Panc1 (cell line): ENCODE measurements around the gene DSCAM. TPM values are rescaled to one million over a fixed set of nuclear protein-coding genes. Genes with fewer than 3 reads are reported as not detected.

ENCODE experiments used
- ATAC-seq: fragments of 200-7000 bp; cut with Tn5 transposase; 2 replicates; pipeline ENCODE4 v1.9.1; 2020; ENCODE audit warnings: mild to moderate bottlenecking, moderate library complexity
- BruUV-seq: library from RNA; stranded (reverse); fragments of 400-500 nt; replicated peaks from 2 replicates; lab custom pipeline; 2021; lab: Mats Ljungman, UMichigan
- CTCF ChIA-PET: fragments of 300-600 bp; sonication (Branson Sonifier 250); formaldehyde crosslinking; loops from one replicate; lab custom pipeline; 2022; ENCODE audit warnings: antibody characterized with exemption; lab: Charles Lee
- POLR2A ChIA-PET: fragments of 300-600 bp; sonication (Branson Sonifier 250); formaldehyde crosslinking; loops from one replicate; lab custom pipeline; 2022; ENCODE audit warnings: antibody characterized with exemption; lab: Charles Lee
- DNase-seq: peaks from one replicate; pipeline ENCODE4 v3.0.0-alpha.2; 2010; ENCODE audit warnings: low read depth, low spot score
- H3K27ac ChIP-seq: 2 replicates; pipeline ENCODE4 v1.5.1; 2011; ENCODE audit warnings: mild to moderate bottlenecking, low read length, inconsistent platforms
- H3K27me3 ChIP-seq: fragments of 200-500 bp; sonication (Bioruptor generic); 2 replicates; pipeline ENCODE4 v1.6.0; 2014; ENCODE audit warnings: low read length, inconsistent platforms; ENCODE audit not compliant: control insufficient read depth, insufficient read depth
- H3K36me3 ChIP-seq: fragments of 200-500 bp; sonication (Bioruptor generic); 2 replicates; pipeline ENCODE4 v1.5.1; 2014; ENCODE audit warnings: inconsistent platforms, mild to moderate bottlenecking, low read length, moderate library complexity; ENCODE audit not compliant: control insufficient read depth, insufficient read depth
- H3K4me1 ChIP-seq: 2 replicates; pipeline ENCODE4 v1.5.1; 2011; ENCODE audit warnings: inconsistent platforms, mild to moderate bottlenecking, low read length, moderate library complexity; ENCODE audit not compliant: control insufficient read depth, insufficient read depth
- H3K4me3 ChIP-seq, 2 experiments: 2 replicates each; pipeline ENCODE4 v1.5.1; 2011 to 2012; ENCODE audit warnings: low read depth in 2 of 2, low read length in 2 of 2, mild to moderate bottlenecking in 2 of 2, inconsistent platforms in 1 of 2, moderate library complexity in 1 of 2
- H3K9me3 ChIP-seq: fragments of 200-500 bp; sonication (Bioruptor generic); 2 replicates; pipeline ENCODE4 v1.5.1; 2014; ENCODE audit warnings: low read depth, mild to moderate bottlenecking, inconsistent platforms, low read length, moderate library complexity; ENCODE audit not compliant: control insufficient read depth, insufficient read depth
- CTCF ChIP-seq: fragments of 450-650 bp; IDR thresholded peaks from 2 replicates; pipeline ENCODE4 v1.5.1; 2017; ENCODE audit warnings: mild to moderate bottlenecking
- POLR2AphosphoS5 ChIP-seq: IDR thresholded peaks from 2 replicates; pipeline ENCODE4 v1.6.1; 2012; ENCODE audit warnings: mild to moderate bottlenecking, low read depth, low read length, moderate library complexity
- REST ChIP-seq, 2 experiments: IDR thresholded peaks; 2 replicates each; pipeline ENCODE4 v1.6.1; 2011 to 2012; ENCODE audit warnings: low read depth in 2 of 2, control low read depth in 1 of 2, low read length in 1 of 2, mild to moderate bottlenecking in 1 of 2, moderate library complexity in 1 of 2; ENCODE audit not compliant: insufficient read depth in 1 of 2
- SIN3A ChIP-seq: IDR thresholded peaks from 2 replicates; pipeline ENCODE4 v1.6.1; 2012; ENCODE audit warnings: low read depth, mild to moderate bottlenecking, low read length, moderate library complexity, borderline replicate concordance; ENCODE audit not compliant: insufficient read depth
- TCF7L2 ChIP-seq: IDR thresholded peaks from 2 replicates; pipeline ENCODE4 v1.6.1; 2011; ENCODE audit warnings: mild to moderate bottlenecking, low read depth, low read length, inconsistent platforms
- in situ Hi-C: cut with HindIII; loops from 2 replicates; pipeline ENCODE4 v1.10.0; 2016; ENCODE audit warnings: low sequenced_read_pairs, low pct_unique_long_range_greater_than_20kb
- intact Hi-C: fragments of 100-400 bp; cut with micrococcal nuclease; formaldehyde crosslinking; loops from one replicate; pipeline ENCODE4 v1.10.0; 2022; ENCODE audit not compliant: unreplicated experiment
- total RNA-seq: library from RNA; stranded (reverse); gene quantifications from one replicate; pipeline ENCODE4 v1.2.1, GENCODE V29; 2021; ENCODE audit not compliant: unreplicated experiment

Gene DSCAM
- total RNA-seq, 1 experiment from 2014 or later: not detected

- DNase-seq: no peak
- intact Hi-C loops: no loop called here
- BruUV-seq: no TSS peak
- ChIA-PET CTCF (no interaction called here), POLR2A (no interaction called here)
- H3K27ac ChIP-seq: no peak overlapping the region
- no peak overlapping the region for H3K4me3 ChIP-seq
- H3K36me3 ChIP-seq: no peaks in the 10 kb centered on the region
- H3K27me3 ChIP-seq: no peaks in the 10 kb centered on the region
- TF ChIP-seq TCF7L2 (no peak), SIN3A (no peak), REST (IDR thresholded peaks at IDR 0.05; ENCODE audit: insufficient read depth in 1 of 2, low read depth in 2 of 2, low read length in 1 of 2) (no peak), CTCF (no peak), POLR2AphosphoS5 (no peak)
- no peak for ATAC-seq
- H3K9me3 ChIP-seq: no peaks in the 10 kb centered on the region
- in situ Hi-C loops: no loop called here
- H3K4me1 ChIP-seq: no peaks in the 10 kb centered on the region
Measured at GRCh38 chr21:40616377-40616704, 230.6 kb downstream of the DSCAM start.

GRCh38 chr21:40615505-40616376 is 231.2 kb downstream of the DSCAM start:
- TF ChIP-seq REST (IDR thresholded peaks at IDR 0.05; ENCODE audit: insufficient read depth in 1 of 2, low read depth in 2 of 2, low read length in 1 of 2) (no peak), SIN3A (no peak), POLR2AphosphoS5 (no peak), TCF7L2 (no peak), CTCF (no peak)
- no peak for DNase-seq
- no TSS peak for BruUV-seq
- Histone ChIP-seq H3K4me1 (no peaks in the 10 kb centered on the region), H3K9me3 (no peaks in the 10 kb centered on the region), H3K36me3 (no peaks in the 10 kb centered on the region), H3K27me3 (no peaks in the 10 kb centered on the region), H3K4me3 (no peak overlapping the region), H3K27ac (no peak overlapping the region)
- ChIA-PET CTCF (no interaction called here), POLR2A (interaction anchor here (0.5 kb wide), 1 partner anchor 463 kb away, joined by 3 read pairs; no protein-coding TSS in a partner anchor)
- intact Hi-C loops (no loop called here), in situ Hi-C loops (no loop called here)
- no peak for ATAC-seq
